CD14-positive monocyte (primary cell): ENCODE measurements around the gene EHD3. TPM values are rescaled to one million over a fixed set of nuclear protein-coding genes. Genes with fewer than 3 reads are reported as not detected.
A peak's percentile ranks its signal among the peaks of the same experiment; 100 is the strongest.

Experiments used
- DNase-seq, 3 donors: peaks; one replicate each; pipeline ENCODE4 v3.0.0-alpha.2; 2011 to 2022
- H2AFZ ChIP-seq: 2 replicates; pipeline ENCODE4 v1.6.0; 2012; ENCODE audit warnings: mild to moderate bottlenecking, low read depth, low read length, inconsistent platforms; ENCODE audit not compliant: insufficient read depth, poor library complexity, severe bottlenecking
- H3K27ac ChIP-seq, 2 donors: 1 replicate in 1 of 2; 2 replicates in 1 of 2; pipeline ENCODE4 v1.5.1; 2012 to 2013; ENCODE audit warnings: low read length in 2 of 2, control low read depth in 1 of 2, inconsistent platforms in 1 of 2, low read depth in 1 of 2, mild to moderate bottlenecking in 1 of 2
- H3K27me3 ChIP-seq, 2 donors: one replicate each; pipeline versions ENCODE4 v1.6.0 to v1.6.1; 2011 to 2013; ENCODE audit warnings: low read length in 2 of 2; ENCODE audit not compliant: control insufficient read depth in 2 of 2, insufficient read depth in 2 of 2
- H3K36me3 ChIP-seq, 2 donors: replicated peaks in 1 of 2; 1 replicate in 1 of 2; 2 replicates in 1 of 2; pipeline versions ENCODE4 v1.5.1 to v1.6.1; 2012 to 2013; ENCODE audit warnings: low read length in 2 of 2, control low read depth in 1 of 2, inconsistent platforms in 1 of 2, mild to moderate bottlenecking in 1 of 2; ENCODE audit not compliant: insufficient read depth in 2 of 2, control insufficient read depth in 1 of 2
- H3K4me1 ChIP-seq, 2 donors: 1 replicate in 1 of 2; 2 replicates in 1 of 2; pipeline versions ENCODE4 v1.5.1 to v1.6.1; 2012 to 2013; ENCODE audit warnings: low read length in 2 of 2, control low read depth in 1 of 2, inconsistent platforms in 1 of 2, mild to moderate bottlenecking in 1 of 2, moderate library complexity in 1 of 2; ENCODE audit not compliant: insufficient read depth in 2 of 2, control insufficient read depth in 1 of 2
- H3K4me2 ChIP-seq: replicated peaks from 2 replicates; pipeline ENCODE3; 2012; ENCODE audit warnings: low read length, moderate library complexity, mild to moderate bottlenecking; ENCODE audit not compliant: poor library complexity, severe bottlenecking; ENCODE audit errors: extremely low read depth
- H3K4me3 ChIP-seq, 3 experiments: fragments of 200-600 bp in 1 of 3; sonication (generic) in 1 of 3; replicated peaks in 1 of 3; 1 replicate in 2 of 3; 2 replicates in 1 of 3; pipeline ENCODE4 v1.5.1; 2011 to 2013; ENCODE audit warnings: low read length in 3 of 3, mild to moderate bottlenecking in 3 of 3, control low read depth in 2 of 3, low read depth in 2 of 3, inconsistent platforms in 1 of 3, moderate library complexity in 1 of 3
- H3K79me2 ChIP-seq: 2 replicates; pipeline ENCODE4 v1.6.0; 2012; ENCODE audit warnings: mild to moderate bottlenecking, control low read depth, inconsistent platforms, low read length, moderate library complexity; ENCODE audit not compliant: insufficient read depth
- H3K9ac ChIP-seq: 2 replicates; pipeline ENCODE4 v1.6.0; 2017; ENCODE audit warnings: low read length, mild to moderate bottlenecking; ENCODE audit not compliant: insufficient read depth, poor library complexity, severe bottlenecking
- H3K9me3 ChIP-seq, 2 donors: replicated peaks in 1 of 2; 1 replicate in 1 of 2; 2 replicates in 1 of 2; pipeline versions ENCODE4 v1.5.1 to v1.6.1; 2012 to 2013; ENCODE audit warnings: low read length in 2 of 2, control low read depth in 1 of 2; ENCODE audit not compliant: control insufficient read depth in 1 of 2, insufficient read depth in 1 of 2
- H4K20me1 ChIP-seq: 2 replicates; pipeline ENCODE4 v1.6.0; 2012; ENCODE audit warnings: mild to moderate bottlenecking, low read length, control low read depth, moderate library complexity; ENCODE audit not compliant: insufficient read depth
- H3K27ac Mint-ChIP-seq, 7 donors: one replicate each; pipeline ENCODE4 v1.8.0; 2020; ENCODE audit warnings: mild to moderate bottlenecking in 7 of 7, mixed read lengths in 7 of 7, moderate library complexity in 6 of 7, inconsistent platforms in 2 of 7
- H3K27me3 Mint-ChIP-seq, 3 donors: one replicate each; pipeline ENCODE4 v1.8.0; 2021 to 2022; ENCODE audit warnings: low read depth in 3 of 3, mild to moderate bottlenecking in 3 of 3, mixed read lengths in 3 of 3, moderate library complexity in 3 of 3, inconsistent platforms in 1 of 3
- H3K36me3 Mint-ChIP-seq, 2 donors: one replicate each; pipeline ENCODE4 v1.8.0; 2020; ENCODE audit warnings: mixed read lengths in 2 of 2, inconsistent platforms in 1 of 2, mild to moderate bottlenecking in 1 of 2
- H3K4me1 Mint-ChIP-seq: one replicate; pipeline ENCODE4 v1.8.0; 2020; ENCODE audit warnings: mild to moderate bottlenecking, mixed read lengths
- H3K4me3 Mint-ChIP-seq, 2 donors: one replicate each; pipeline ENCODE4 v1.8.0; 2020; ENCODE audit warnings: mild to moderate bottlenecking in 2 of 2, mixed read lengths in 2 of 2, moderate library complexity in 1 of 2
- H3K9me3 Mint-ChIP-seq, 7 donors: one replicate each; pipeline ENCODE4 v1.8.0; 2020 to 2022; ENCODE audit warnings: mixed read lengths in 7 of 7, mild to moderate bottlenecking in 6 of 7, moderate library complexity in 6 of 7, inconsistent platforms in 2 of 7
- CTCF ChIP-seq: fragments of 200-600 bp; IDR thresholded peaks from one replicate; pipeline ENCODE4 v1.8.0; 2022; ENCODE audit warnings: antibody characterized with exemption, mild to moderate bottlenecking
- WGBS: methylation state at CpG from one replicate; pipeline ENCODE4 v1.1.5; 2013; ENCODE audit warnings: missing lambda C conversion rate; ENCODE audit not compliant: insufficient coverage; 5-methylcytosine and 5-hydroxymethylcytosine counted together
- intact Hi-C, 2 donors: fragments of 100-400 bp; cut with micrococcal nuclease; formaldehyde crosslinking; loops; one replicate each; pipeline versions ENCODE4 v1.15.0 to v1.15.1; 2023
- polyA plus RNA-seq, 3 donors: library from polyadenylated mRNA; depleted of rRNA in 1 of 3; unstranded in 2 of 3; stranded (reverse) in 1 of 3; fragments of 300-500 nt in 2 of 3; fragments of >200 nt in 1 of 3; fragmentation: Illumina TruSeq in 2 of 3; gene quantifications; 1 replicate in 2 of 3; 2 replicates in 1 of 3; pipeline ENCODE4 v1.2.3, GENCODE V29; 2012 to 2021

The EHD3 gene
- polyA plus RNA-seq, 3 donors: 1.1 to 1.5 (median 1.4) TPM

GRCh38 chr2:31238126-31238905 is 4.4 kb downstream of the EHD3 start:
- no peaks in the 10 kb centered on the region for H3K9me3 ChIP-seq
- H3K4me1 ChIP-seq: peaks cover 13 to 15% of the 10 kb centered on the region in 2 donors
- DNase-seq: no peak
- H3K79me2 ChIP-seq: no peaks in the 10 kb centered on the region
- H3K27me3 ChIP-seq: peaks cover 0 to 5% of the 10 kb centered on the region in 2 donors
- H3K36me3 Mint-ChIP-seq: no peaks in the 10 kb centered on the region
- peaks cover 20% of the 10 kb centered on the region for H3K4me1 Mint-ChIP-seq
- H3K4me3 Mint-ChIP-seq: no peak overlapping the region
- H3K27me3 Mint-ChIP-seq: peaks cover 9 to 18% (median 10%) of the 10 kb centered on the region in 3 donors
- TF ChIP-seq CTCF: no peak
- peaks cover 0 to 6% (median 0%) of the 10 kb centered on the region in 7 donors for H3K9me3 Mint-ChIP-seq
- no peak overlapping the region for H2AFZ ChIP-seq
- no peaks in the 10 kb centered on the region for H4K20me1 ChIP-seq
- WGBS: 91% methylated on average over 6 of the region's 10 CpGs
- no peak overlapping the region for H3K4me3 ChIP-seq
- no peaks in the 10 kb centered on the region for H3K36me3 ChIP-seq
- no peak overlapping the region for H3K27ac ChIP-seq
- H3K27ac Mint-ChIP-seq: peak overlapping the region in 1 of 7 donors; percentile 3
- no peak overlapping the region for H3K9ac ChIP-seq
- H3K4me2 ChIP-seq: no peak overlapping the region
- intact Hi-C loops: no loop called here

- peaks cover 0 to 5% of the 10 kb centered on the region in 2 donors for H3K27me3 ChIP-seq
- no peaks in the 10 kb centered on the region for H4K20me1 ChIP-seq
- Mint-ChIP-seq H3K27ac (no peak overlapping the region), H3K4me3 (no peak overlapping the region), H3K9me3 (peaks cover 0 to 6% (median 0%) of the 10 kb centered on the region in 7 donors), H3K4me1 (peaks cover 16% of the 10 kb centered on the region), H3K27me3 (peaks cover 9 to 13% (median 10%) of the 10 kb centered on the region in 3 donors), H3K36me3 (no peaks in the 10 kb centered on the region)
- no peak overlapping the region for H2AFZ ChIP-seq
- WGBS: 100% methylated on average over 3 of the region's 13 CpGs
- no peak for DNase-seq
- no peaks in the 10 kb centered on the region for H3K79me2 ChIP-seq
- intact Hi-C loops: no loop called here
- no peak overlapping the region for H3K4me2 ChIP-seq
- no peak overlapping the region for H3K27ac ChIP-seq
- no peaks in the 10 kb centered on the region for H3K36me3 ChIP-seq
- no peak for TF ChIP-seq CTCF
- no peak overlapping the region for H3K9ac ChIP-seq
- peaks cover 7% of the 10 kb centered on the region in 2 donors for H3K4me1 ChIP-seq
- no peak overlapping the region for H3K4me3 ChIP-seq
- no peaks in the 10 kb centered on the region for H3K9me3 ChIP-seq
Observed at GRCh38 chr2:31238906-31239592, 5.1 kb downstream of the EHD3 start.
